Fibroblast of peridontal ligament (primary cell): Measurements from ENCODE around the gene STK32B.
"Not testable (repeated sequence)": the region's sequence is repeated elsewhere in the genome, so short reads cannot be mapped to it uniquely, and the experiment has no call there.

ENCODE experiments used
- DNase-seq: peaks from one replicate; pipeline ENCODE4 v3.0.0-alpha.2; 2010; ENCODE audit errors: extremely low read depth

STK32B gene

GRCh38 chr4:5051278-5052203, at the start of gene STK32B:
STK32B (plus strand) TSS chr4:5051480.
- peak; percentile 63 for DNase-seq

GRCh38 chr4:5001641-5002040, 49.6 kb upstream of the STK32B start:
- DNase-seq = not testable (repeated sequence)

DNA sequence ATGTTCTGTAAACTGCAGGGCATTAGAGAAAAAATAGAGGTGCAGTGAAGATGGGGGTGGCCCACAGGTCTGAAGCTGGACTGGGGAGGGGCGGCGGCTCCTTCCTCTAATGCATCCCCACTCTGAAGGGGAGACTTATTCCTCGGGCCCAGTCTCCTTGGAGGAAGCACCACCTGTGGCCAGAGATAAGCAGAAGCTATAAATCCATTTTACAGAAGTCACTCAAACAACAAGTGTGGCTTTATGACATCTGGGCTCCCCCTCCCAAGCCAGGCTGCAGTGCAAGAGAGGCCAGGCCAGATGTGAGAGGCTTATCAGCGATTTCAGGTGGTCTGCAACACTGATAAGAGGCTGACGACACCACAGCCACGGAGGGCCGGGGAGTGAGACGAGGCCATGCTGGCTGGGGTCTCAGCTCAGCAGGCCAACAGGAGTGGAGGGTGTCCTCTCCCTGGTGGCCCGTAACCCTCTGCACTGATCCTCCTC, 47.9 kb upstream of the STK32B start:
- DNase-seq = no peak

GRCh38 chr4:5003918-5004317, 47.4 kb upstream of the STK32B start:
- DNase-seq = no peak

DNA sequence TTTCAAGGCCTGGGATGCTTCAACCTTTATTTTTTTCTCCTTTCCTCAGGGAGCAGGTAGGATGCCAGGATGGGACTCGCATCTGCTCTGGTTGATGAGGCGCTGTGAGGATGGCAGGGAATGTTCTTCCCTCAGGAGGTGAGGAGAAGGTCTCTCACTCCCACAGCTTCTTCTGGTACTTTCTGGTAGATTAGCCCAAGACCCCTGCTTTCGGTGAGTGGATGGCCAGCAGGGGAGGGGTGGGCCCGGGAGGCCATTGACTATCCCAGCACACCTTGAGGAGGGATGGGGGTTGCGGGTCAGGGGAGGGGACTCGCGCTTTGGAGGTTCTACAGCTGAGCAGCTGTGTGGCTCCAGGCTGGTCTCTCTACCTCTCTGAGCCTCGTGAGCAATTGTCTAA, 46.8 kb upstream of the STK32B start:
- DNase-seq = no peak

DNA sequence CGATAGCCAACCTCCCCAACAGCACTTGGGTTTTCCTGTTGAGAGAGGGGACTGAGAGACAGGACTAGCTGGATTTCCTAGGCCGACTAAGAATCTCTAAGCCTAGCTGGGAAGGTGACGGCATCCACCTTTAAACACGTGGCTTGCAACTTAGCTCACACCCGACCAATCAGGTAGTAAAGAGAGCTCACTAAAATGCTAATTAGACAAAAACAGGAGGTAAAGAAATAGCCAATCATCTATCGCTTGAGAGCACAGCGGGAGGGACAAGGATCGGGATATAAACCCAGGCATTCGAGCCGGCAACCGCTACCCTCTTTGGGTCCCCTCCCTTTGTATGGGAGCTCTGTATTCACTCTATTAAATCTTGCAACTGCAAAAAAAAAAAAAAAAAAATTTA, 44.3 kb upstream of the STK32B start:
- not testable (repeated sequence) for DNase-seq

- peak; percentile 71 for DNase-seq
These were observed 41.5 kb upstream of the STK32B start for GRCh38 chr4:5009796-5010195.

- DNase-seq = no peak
These were observed 40.3 kb upstream of the STK32B start for GRCh38 chr4:5010984-5011383.

DNA sequence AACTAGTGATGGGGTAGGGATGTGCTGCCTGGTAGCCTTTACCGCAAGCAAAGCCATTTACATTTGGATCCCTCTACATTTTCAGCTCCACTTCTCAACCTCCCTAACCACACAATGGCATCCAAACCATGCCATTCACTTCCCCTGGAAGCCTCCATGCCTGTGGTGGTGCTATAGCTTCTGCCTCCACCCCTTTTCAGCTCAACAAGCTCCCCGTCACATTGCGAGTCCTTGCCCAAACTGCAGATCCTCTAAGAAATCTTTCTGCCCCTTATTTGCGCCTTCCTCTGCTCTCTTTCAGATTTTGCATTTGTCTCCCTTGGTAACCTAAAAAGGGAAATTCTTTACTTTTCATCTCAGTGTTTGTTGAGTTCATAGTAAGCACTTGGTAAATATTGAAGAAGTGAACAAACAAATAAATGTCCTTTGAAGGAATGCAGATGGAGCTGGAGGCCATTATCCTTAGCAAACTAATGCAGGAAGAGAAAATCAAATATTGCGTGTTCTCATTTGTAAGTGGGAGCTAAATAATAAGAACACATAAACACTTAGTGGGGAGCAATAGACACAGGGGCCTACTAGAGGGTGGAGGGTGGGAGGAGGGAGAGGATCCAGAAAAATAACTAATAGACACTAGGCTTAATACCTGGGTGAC, 38.9 kb upstream of the STK32B start:
- DNase-seq = no peak

DNA sequence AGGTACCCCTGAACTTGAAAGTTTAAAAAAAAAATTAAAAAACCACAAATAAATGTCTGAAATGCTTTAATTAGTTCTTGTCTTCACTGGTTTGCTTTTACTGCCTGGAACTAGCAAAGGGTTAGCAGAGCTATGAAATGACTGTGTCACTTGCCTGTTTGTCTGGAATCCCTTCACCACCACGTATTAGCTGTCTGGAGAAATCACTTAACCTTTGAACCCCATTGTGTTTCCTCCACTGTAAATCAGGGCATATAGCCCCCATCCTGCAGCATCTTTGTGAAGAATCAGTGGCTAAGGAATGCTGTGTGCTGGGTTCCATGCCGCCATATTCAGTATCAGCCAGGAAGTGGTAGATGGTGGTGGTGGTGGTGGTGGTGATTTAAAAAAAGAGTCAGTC, 38.3 kb upstream of the STK32B start:
- DNase-seq = no peak

DNA sequence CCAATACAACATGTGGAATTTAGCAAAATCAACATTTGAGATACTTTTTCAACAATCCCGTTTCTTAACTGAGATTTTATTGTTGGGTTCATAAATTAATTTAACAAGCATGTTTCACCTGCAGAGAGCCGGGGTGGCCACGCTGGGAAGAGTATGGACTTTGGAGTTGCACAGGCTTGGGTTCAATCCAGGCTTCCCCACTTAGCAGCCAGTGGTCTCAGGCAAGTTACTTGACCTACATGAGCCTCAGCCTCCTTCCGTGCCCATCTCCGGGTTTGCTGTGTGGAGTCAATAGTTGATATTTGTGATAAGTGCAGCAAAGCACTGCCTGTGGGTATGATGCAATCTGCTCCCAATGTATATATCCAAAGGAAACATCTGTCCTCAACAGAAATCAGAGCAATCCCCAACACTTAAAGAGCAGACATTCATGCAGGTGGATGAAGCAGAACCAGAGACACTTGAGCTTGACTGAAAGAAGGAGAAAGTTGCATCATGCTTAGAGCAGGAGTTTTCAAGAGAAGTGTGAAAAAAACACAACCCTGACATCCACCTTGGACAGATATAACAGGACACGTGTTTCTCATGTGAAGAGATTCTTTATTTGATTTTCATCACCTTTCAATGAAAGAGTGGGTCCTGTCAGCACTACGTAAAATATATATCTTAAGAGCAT, 37.1 kb upstream of the STK32B start:
- DNase-seq = no peak

GRCh38 chr4:5018096-5018495, 33.2 kb upstream of the STK32B start:
- peak; percentile 13 for DNase-seq

GRCh38 chr4:5018603-5019002, 32.7 kb upstream of the STK32B start:
- no peak for DNase-seq

DNA sequence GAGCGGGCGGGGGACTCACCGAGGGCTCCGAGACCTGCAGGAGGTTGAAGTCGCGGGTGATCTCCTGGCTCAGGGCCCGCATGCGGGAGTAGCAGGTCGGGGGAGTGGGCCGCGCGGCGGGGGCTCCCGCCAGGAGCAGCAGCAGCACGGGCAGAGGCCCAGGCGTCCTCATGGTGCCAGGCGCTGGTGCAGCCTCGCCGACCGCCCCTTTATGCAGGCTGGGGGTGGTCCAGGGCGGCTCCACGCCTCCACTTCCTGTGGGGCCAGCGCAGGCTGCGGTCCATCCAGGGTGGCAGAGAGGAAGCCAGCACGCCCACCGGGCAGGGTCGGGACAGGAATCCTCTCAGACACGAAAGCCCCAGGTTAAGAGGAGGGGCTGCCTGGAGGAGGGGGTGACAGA, 32.0 kb upstream of the STK32B start, which contains the start of gene CYTL1:
TSS of gene CYTL1 (minus strand) at position 185 of the 400 bp plus-strand sequence. CDS start at position 172, 13 bp downstream.
- no peak for DNase-seq

DNA sequence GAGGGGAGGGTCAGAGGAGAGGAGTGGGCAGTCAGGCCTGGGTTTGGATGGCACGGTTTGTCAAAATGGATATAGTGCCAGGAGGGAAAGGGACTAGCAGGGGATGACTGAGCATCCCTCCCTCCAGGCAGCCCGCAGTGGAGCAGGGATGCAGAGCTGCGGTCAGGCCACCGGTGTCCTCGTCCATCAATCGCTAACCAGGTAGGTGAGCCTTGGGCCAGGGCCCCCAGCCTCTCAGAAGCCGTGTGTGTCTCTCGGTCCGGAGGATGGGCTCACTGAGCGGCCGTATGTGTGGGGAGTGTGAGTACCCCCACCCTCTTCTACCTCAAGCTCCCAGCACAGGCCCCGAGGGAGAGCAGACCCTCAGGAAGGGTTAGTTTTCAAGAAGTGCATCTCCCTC, 31.5 kb upstream of the STK32B start:
- no peak for DNase-seq

GRCh38 chr4:5020341-5020740, 30.9 kb upstream of the STK32B start:
- no peak for DNase-seq

- no peak for DNase-seq
These were observed 29.7 kb upstream of the STK32B start for GRCh38 chr4:5021546-5021945.

- peak; percentile 82 for DNase-seq
These were observed 26.6 kb upstream of the STK32B start for GRCh38 chr4:5024673-5025072.

DNA sequence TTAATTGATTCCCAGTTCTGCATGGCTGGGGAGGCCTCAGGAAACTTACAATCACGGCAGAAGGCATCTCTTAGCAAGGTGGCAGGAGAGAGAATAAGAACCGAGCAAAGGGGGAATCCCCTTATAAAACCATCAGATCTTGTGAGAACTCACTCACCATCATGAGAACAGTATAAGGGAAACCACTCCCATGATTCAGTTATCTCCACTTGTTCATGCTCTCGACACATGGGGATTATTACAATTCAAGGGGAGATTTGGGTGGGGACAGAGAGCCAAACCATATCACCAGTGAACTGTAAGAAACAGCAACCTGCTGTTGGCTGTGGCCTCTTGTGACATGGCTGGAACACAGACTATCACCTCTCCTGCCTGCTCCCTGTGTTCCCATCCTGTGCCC, 24.9 kb upstream of the STK32B start:
- no peak for DNase-seq

DNA sequence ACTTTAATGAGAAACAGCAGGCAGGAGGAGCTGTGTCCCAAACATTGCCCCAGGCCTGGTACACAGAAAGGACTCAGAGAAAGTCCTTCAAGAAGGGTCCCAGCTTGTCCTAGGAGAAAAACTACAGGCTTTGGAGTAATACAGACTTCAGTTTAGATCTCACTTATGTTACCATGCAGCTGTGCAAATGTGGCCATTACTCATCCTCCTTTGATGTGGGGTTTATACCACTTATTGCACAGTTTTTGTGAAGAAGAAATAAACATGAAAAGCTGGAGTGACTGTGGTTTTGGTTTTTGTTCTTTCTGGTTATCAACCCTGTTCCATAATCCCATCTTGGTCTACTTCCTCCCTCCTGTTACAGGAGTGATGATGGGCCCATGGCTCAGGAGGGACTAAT, 23.9 kb upstream of the STK32B start:
- DNase-seq = peak; percentile 78

- DNase-seq = no peak
These were observed 22.8 kb upstream of the STK32B start for GRCh38 chr4:5028480-5028879.

DNA sequence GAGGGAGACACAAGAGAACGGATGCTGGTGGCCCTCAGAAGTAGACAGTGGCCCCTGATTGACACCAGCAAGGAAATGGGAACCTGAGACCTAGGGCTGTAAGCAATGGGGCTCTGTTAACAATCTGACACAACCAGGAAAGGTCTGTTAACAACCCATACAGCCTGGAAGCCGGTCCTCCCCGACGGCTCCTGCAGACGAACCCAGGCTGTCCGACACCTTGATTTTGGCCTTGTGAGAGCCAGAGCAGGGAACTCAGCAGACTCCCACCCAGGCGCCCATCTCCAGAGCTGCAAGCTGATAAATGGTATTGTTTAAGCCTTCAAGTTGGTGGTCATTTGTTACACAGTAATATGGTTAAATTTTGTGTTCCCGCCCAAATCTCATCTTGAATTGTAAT, 21.8 kb upstream of the STK32B start:
- no peak for DNase-seq
